Left lung (tissue), 10 donors: ENCODE results near the gene NCOA1. TPM values are rescaled to one million over a fixed set of nuclear protein-coding genes. Genes with fewer than 3 reads are reported as not detected.
A peak's percentile ranks its signal among the peaks of the same experiment; 100 is the strongest.
"Not testable (repeated sequence)": the region's sequence is repeated elsewhere in the genome, so short reads cannot be mapped to it uniquely, and the experiment has no call there.

ENCODE experiments used
- ATAC-seq: fragments of 200-7000 bp; cut with Tn5 transposase; one replicate; pipeline ENCODE4 v1.9.1; 2020; ENCODE audit warnings: moderate library complexity
- DNase-seq, 4 donors: peaks; one replicate each; pipeline ENCODE4 v3.0.0-alpha.2; 2013 to 2020
- H3K27ac ChIP-seq, 2 donors: fragments of 200-600 bp; sonication (generic) in 1 of 2; one replicate each; pipeline versions ENCODE4 v1.5.0 to v1.8.0; 2020 to 2021
- H3K27me3 ChIP-seq, 2 donors: fragments of 200-600 bp; sonication (generic) in 1 of 2; one replicate each; pipeline versions ENCODE4 v1.5.0 to v1.8.0; 2020 to 2021
- H3K36me3 ChIP-seq, 2 donors: fragments of 200-600 bp; sonication (generic) in 1 of 2; one replicate each; pipeline versions ENCODE4 v1.5.0 to v1.8.0; 2020 to 2021
- H3K4me1 ChIP-seq, 2 donors: fragments of 200-600 bp; one replicate each; pipeline ENCODE4 v1.8.0; 2021
- H3K4me3 ChIP-seq, 2 donors: fragments of 200-600 bp; sonication (generic) in 1 of 2; one replicate each; pipeline versions ENCODE4 v1.5.0 to v1.8.0; 2020 to 2021; ENCODE audit warnings: mild to moderate bottlenecking in 1 of 2
- H3K9me3 ChIP-seq, 2 donors: fragments of 200-600 bp; sonication (generic) in 1 of 2; one replicate each; pipeline versions ENCODE4 v1.5.0 to v1.8.0; 2020 to 2021
- CTCF ChIP-seq, 2 donors: fragments of 200-600 bp; sonication (generic) in 1 of 2; IDR thresholded peaks; one replicate each; pipeline versions ENCODE4 v1.5.0 to v1.8.0; 2021; ENCODE audit warnings: antibody characterized with exemption in 2 of 2
- intact Hi-C, 2 donors: fragments of 100-400 bp; cut with DNase I; formaldehyde crosslinking; loops; one replicate each; pipeline versions ENCODE4 v1.11.2 to v1.14.2; 2022
- polyA plus RNA-seq, 6 donors: library from polyadenylated mRNA; unstranded; fragments of 120-200 nt; gene quantifications; one replicate each; pipeline ENCODE4 v1.2.1, GENCODE V29; 2013; ENCODE audit not compliant: insufficient read length in 6 of 6
- total RNA-seq, 2 donors: library from RNA; stranded (reverse); fragmentation: NEBNext Ultra II Directional; extraction: Animal tissue kit (Norgen Biotek cat#: 25700); gene quantifications; one replicate each; pipeline ENCODE4 v1.2.1, GENCODE V29; 2021
- donor health status: DM: no; HTN: yes; CAD: no.
- donor health status: DM: no; HTN: no; CAD: no.

NCOA1 gene
- total and polyA plus RNA-seq, 8 donors, result 32.6 to 65.3 (median 59.7) TPM

DNA sequence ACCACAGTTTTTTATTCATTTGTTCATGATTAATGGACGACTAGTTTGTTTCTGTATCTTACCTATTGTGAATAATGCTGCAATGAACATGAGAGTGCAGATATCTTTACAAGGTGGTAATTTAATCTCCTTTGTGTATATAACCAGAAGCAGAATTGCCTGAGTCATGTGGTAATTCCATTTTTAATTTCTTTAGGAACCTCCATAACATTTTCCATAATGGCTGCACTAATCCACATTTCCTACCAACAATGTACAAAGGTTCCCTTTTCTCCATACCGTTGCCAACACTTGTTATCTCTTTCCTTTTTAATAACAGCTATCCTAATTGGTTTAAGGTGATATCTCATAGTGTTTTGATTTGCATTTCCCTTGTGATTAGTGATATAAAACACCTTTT lies 36.5 kb downstream of the NCOA1 start:
- H3K4me1 ChIP-seq, result peaks cover 0 to 4% of the 10 kb centered on the region in 2 donors
- no peaks in the 10 kb centered on the region for H3K36me3 ChIP-seq
- H3K4me3 ChIP-seq, result no peak overlapping the region
- no peak for DNase-seq
- intact Hi-C loops, result no loop called here
- H3K27ac ChIP-seq, result no peak overlapping the region
- no peaks in the 10 kb centered on the region for H3K27me3 ChIP-seq
- peaks cover 0 to 8% of the 10 kb centered on the region in 2 donors for H3K9me3 ChIP-seq
- TF ChIP-seq CTCF (IDR thresholded peaks at IDR 0.05), result no peak
- no peak for ATAC-seq

- Histone ChIP-seq H3K27ac (no peak overlapping the region), H3K27me3 (no peaks in the 10 kb centered on the region), H3K4me1 (no peaks in the 10 kb centered on the region), H3K4me3 (no peak overlapping the region), H3K36me3 (no peaks in the 10 kb centered on the region), H3K9me3 (peaks cover 0 to 11% of the 10 kb centered on the region in 2 donors)
- DNase-seq (no peak), ATAC-seq (no peak)
- TF ChIP-seq CTCF (IDR thresholded peaks at IDR 0.05), result no peak
- intact Hi-C loops, result no loop called here
Measured at GRCh38 chr2:24530796-24531195, 39.7 kb downstream of the NCOA1 start.

GRCh38 chr2:24531610-24532009 lies 40.6 kb downstream of the NCOA1 start:
- ATAC-seq, intact Hi-C loops, H3K27me3 ChIP-seq: not testable (repeated sequence)

GRCh38 chr2:24532057-24532456 lies 41.0 kb downstream of the NCOA1 start:
- DNase-seq, H3K27me3 ChIP-seq, H3K4me3 ChIP-seq, H3K36me3 ChIP-seq, H3K4me1 ChIP-seq, intact Hi-C loops, ATAC-seq, H3K27ac ChIP-seq: not testable (repeated sequence)
- peaks cover 0 to 11% of the 10 kb centered on the region in 2 donors for H3K9me3 ChIP-seq

More at GRCh38 chr2:24531610-24532009, 40.6 kb downstream of the NCOA1 start:
- H3K9me3 ChIP-seq, result peaks cover 0 to 11% of the 10 kb centered on the region in 2 donors
- not testable (repeated sequence) for H3K27ac ChIP-seq, H3K4me1 ChIP-seq, H3K36me3 ChIP-seq, DNase-seq, H3K4me3 ChIP-seq

DNA sequence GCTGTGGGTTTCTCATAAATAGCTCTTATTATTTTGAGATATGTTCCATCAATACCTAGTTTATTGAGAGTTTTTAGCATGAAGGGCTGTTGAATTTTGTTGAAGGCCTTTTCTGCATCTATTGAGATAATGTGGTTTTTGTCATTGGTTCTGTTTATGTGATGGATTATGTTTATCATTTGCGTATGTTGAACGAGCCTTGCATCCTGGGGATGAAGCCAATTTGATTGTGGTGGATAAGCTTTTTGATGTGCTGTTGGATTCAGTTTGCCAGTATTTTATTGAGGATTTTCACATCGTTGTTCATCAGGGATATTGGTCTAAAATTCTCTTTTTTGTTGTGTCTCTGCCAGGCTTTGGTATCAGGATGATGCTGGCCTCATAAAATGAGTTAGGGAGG lies 42.5 kb downstream of the NCOA1 start:
- H3K27ac ChIP-seq, ATAC-seq, H3K4me1 ChIP-seq, H3K27me3 ChIP-seq, H3K36me3 ChIP-seq, intact Hi-C loops, H3K4me3 ChIP-seq: not testable (repeated sequence)
- H3K9me3 ChIP-seq, result peaks cover 0 to 11% of the 10 kb centered on the region in 2 donors
- peak in 1 of 4 donors; percentile 38 for DNase-seq

DNA sequence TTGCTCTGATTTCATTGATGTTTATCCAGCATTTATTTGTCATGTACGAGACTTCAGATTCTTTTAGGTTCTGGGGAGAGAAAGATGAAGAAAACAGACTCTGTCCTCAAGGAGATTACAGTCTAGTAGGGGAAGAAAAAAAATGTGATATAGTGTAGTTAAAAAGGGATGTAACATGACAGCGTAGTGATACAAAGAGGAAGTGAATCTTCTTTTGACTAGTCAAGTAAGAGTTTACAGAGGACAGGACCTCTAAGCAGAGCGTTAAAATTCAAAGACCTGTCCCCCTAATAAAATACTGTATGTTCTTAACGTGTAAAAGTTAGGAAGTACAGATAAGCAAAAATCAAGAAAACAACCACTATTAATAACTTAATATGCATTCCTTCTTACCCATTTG lies 47.7 kb downstream of the NCOA1 start:
- peaks cover 0 to 3% of the 10 kb centered on the region in 2 donors for H3K9me3 ChIP-seq
- no peak overlapping the region for H3K27ac ChIP-seq
- DNase-seq (no peak), ATAC-seq (no peak)
- H3K4me3 ChIP-seq, result no peak overlapping the region
- no peaks in the 10 kb centered on the region for H3K36me3 ChIP-seq
- H3K27me3 ChIP-seq, result no peaks in the 10 kb centered on the region
- no peaks in the 10 kb centered on the region for H3K4me1 ChIP-seq
- TF ChIP-seq CTCF (IDR thresholded peaks at IDR 0.05), result no peak
- intact Hi-C loops, result no loop called here

DNA sequence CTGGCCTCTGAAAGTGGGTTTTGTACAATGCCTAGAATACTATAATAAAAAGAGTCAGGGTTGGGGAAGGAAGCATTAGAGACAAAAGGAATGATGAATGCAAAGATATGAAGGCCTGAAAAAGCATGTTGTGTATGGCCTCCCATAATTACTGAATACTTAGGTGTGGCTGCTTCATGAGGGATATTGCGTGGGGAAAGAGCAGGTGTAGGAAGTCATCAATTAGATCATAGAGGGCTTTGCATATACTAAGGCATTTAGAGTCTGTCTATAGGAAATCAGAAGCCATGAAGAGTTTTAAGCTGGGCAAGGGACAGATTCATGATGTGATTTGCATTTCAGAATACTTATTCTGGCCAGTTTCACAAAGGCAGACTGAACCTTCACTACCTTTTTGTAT lies 48.2 kb downstream of the NCOA1 start:
- H3K27ac ChIP-seq, result no peak overlapping the region
- no peak for TF ChIP-seq CTCF (IDR thresholded peaks at IDR 0.05)
- no peak overlapping the region for H3K4me3 ChIP-seq
- DNase-seq (no peak), ATAC-seq (no peak)
- no peaks in the 10 kb centered on the region for H3K27me3 ChIP-seq
- intact Hi-C loops, result no loop called here
- H3K36me3 ChIP-seq, result no peaks in the 10 kb centered on the region
- H3K4me1 ChIP-seq, result no peaks in the 10 kb centered on the region
- peaks cover 0 to 3% of the 10 kb centered on the region in 2 donors for H3K9me3 ChIP-seq
